Measurements from ENCODE around the gene PLXDC1.
A peak's percentile ranks its signal among the peaks of the same experiment; 100 is the strongest.

PLXDC1 gene

GRCh38 chr17:39194089-39194984 is 42.9 kb upstream of the PLXDC1 start:
- DNase-seq (ENCODE audit: low read depth in 1 of 2, low spot score in 1 of 2): no peak
- TF ChIP-seq JUND (IDR thresholded peaks at IDR 0.05; ENCODE audit: low read depth): no peak
- in situ Hi-C loops (cut with HindIII; ENCODE audit: low pct_unique_long_range_greater_than_20kb, low sequenced_read_pairs): no loop called here

- in situ Hi-C loops (cut with HindIII; ENCODE audit: low pct_unique_long_range_greater_than_20kb, low sequenced_read_pairs): no loop called here
- no peak for TF ChIP-seq JUND (IDR thresholded peaks at IDR 0.05; ENCODE audit: low read depth)
- DNase-seq (ENCODE audit: low read depth in 1 of 2, low spot score in 1 of 2): no peak
These were observed 41.9 kb upstream of the PLXDC1 start for GRCh38 chr17:39193346-39193745.

- no peak for DNase-seq (ENCODE audit: low read depth in 1 of 2, low spot score in 1 of 2)
- in situ Hi-C loops (cut with HindIII; ENCODE audit: low pct_unique_long_range_greater_than_20kb, low sequenced_read_pairs): no loop called here
- no peak for TF ChIP-seq JUND (IDR thresholded peaks at IDR 0.05; ENCODE audit: low read depth)
These were observed 41.5 kb upstream of the PLXDC1 start for GRCh38 chr17:39192901-39193300.

GRCh38 chr17:39191750-39192510 is 40.5 kb upstream of the PLXDC1 start:
- TF ChIP-seq JUND (IDR thresholded peaks at IDR 0.05; ENCODE audit: low read depth): no peak
- in situ Hi-C loops (cut with HindIII; ENCODE audit: low pct_unique_long_range_greater_than_20kb, low sequenced_read_pairs): no loop called here
- DNase-seq (ENCODE audit: low read depth in 1 of 2, low spot score in 1 of 2): no peak

- no peak for DNase-seq (ENCODE audit: low read depth in 1 of 2, low spot score in 1 of 2)
- in situ Hi-C loops (cut with HindIII; ENCODE audit: low pct_unique_long_range_greater_than_20kb, low sequenced_read_pairs): no loop called here
- TF ChIP-seq JUND (IDR thresholded peaks at IDR 0.05; ENCODE audit: low read depth): no peak
These were observed 35.9 kb upstream of the PLXDC1 start for GRCh38 chr17:39187152-39187830.

GRCh38 chr17:39186481-39187002 is 35.1 kb upstream of the PLXDC1 start:
- in situ Hi-C loops (cut with HindIII; ENCODE audit: low pct_unique_long_range_greater_than_20kb, low sequenced_read_pairs): no loop called here
- no peak for DNase-seq (ENCODE audit: low read depth in 1 of 2, low spot score in 1 of 2)
- no peak for TF ChIP-seq JUND (IDR thresholded peaks at IDR 0.05; ENCODE audit: low read depth)

GRCh38 chr17:39183720-39184119 is 32.3 kb upstream of the PLXDC1 start:
- in situ Hi-C loops (cut with HindIII; ENCODE audit: low pct_unique_long_range_greater_than_20kb, low sequenced_read_pairs): no loop called here

GRCh38 chr17:39183045-39183444 is 31.6 kb upstream of the PLXDC1 start:
- in situ Hi-C loops (cut with HindIII; ENCODE audit: low pct_unique_long_range_greater_than_20kb, low sequenced_read_pairs): no loop called here
- TF ChIP-seq JUND (IDR thresholded peaks at IDR 0.05; ENCODE audit: low read depth): no peak
- no peak for DNase-seq (ENCODE audit: low read depth in 1 of 2, low spot score in 1 of 2)

More at GRCh38 chr17:39183720-39184119, 32.3 kb upstream of the PLXDC1 start:
- DNase-seq (ENCODE audit: low read depth in 1 of 2, low spot score in 1 of 2): no peak
- no peak for TF ChIP-seq JUND (IDR thresholded peaks at IDR 0.05; ENCODE audit: low read depth)

GRCh38 chr17:39181303-39181702 is 29.9 kb upstream of the PLXDC1 start:
- no peak for DNase-seq (ENCODE audit: low read depth in 1 of 2, low spot score in 1 of 2)
- in situ Hi-C loops (cut with HindIII; ENCODE audit: low pct_unique_long_range_greater_than_20kb, low sequenced_read_pairs): no loop called here
- TF ChIP-seq JUND (IDR thresholded peaks at IDR 0.05; ENCODE audit: low read depth): no peak

GRCh38 chr17:39178536-39178935 is 27.1 kb upstream of the PLXDC1 start:
- TF ChIP-seq JUND (IDR thresholded peaks at IDR 0.05; ENCODE audit: low read depth): no peak
- in situ Hi-C loops (cut with HindIII; ENCODE audit: low pct_unique_long_range_greater_than_20kb, low sequenced_read_pairs): no loop called here
- DNase-seq (ENCODE audit: low read depth in 1 of 2, low spot score in 1 of 2): no peak

- peak in 1 of 2 experiments; percentile 94 for DNase-seq (ENCODE audit: low read depth in 1 of 2, low spot score in 1 of 2)
- no peak for TF ChIP-seq JUND (IDR thresholded peaks at IDR 0.05; ENCODE audit: low read depth)
- in situ Hi-C loops (cut with HindIII; ENCODE audit: low pct_unique_long_range_greater_than_20kb, low sequenced_read_pairs): no loop called here
These were observed 25.8 kb upstream of the PLXDC1 start for GRCh38 chr17:39177256-39177655.

GRCh38 chr17:39175695-39176093 is 24.3 kb upstream of the PLXDC1 start:
- no peak for DNase-seq (ENCODE audit: low read depth in 1 of 2, low spot score in 1 of 2)
- in situ Hi-C loops (cut with HindIII; ENCODE audit: low pct_unique_long_range_greater_than_20kb, low sequenced_read_pairs): no loop called here
- TF ChIP-seq JUND (IDR thresholded peaks at IDR 0.05; ENCODE audit: low read depth): no peak

Measured in T47D (cell line).